ENCODE data around the gene SELENOI. TPM values are rescaled to one million over a fixed set of nuclear protein-coding genes. Genes with fewer than 3 reads are reported as not detected.

SELENOI gene
- total and polyA plus RNA-seq, 4 donors: 3.2 to 36.6 (median 17.0) TPM

GRCh38 chr2:26384597-26384996 is 38.7 kb downstream of the SELENOI start:
- Histone ChIP-seq H3K27ac (ENCODE audit: low read depth in 1 of 2, low read length in 1 of 2) (no peak overlapping the region), H3K4me3 (no peak overlapping the region), H3K27me3 (ENCODE audit: control insufficient read depth in 3 of 3, insufficient read depth in 3 of 3, low read length in 2 of 3) (no peaks in the 10 kb centered on the region), H3K9ac (ENCODE audit: insufficient read depth in 1 of 2, low read length in 2 of 2) (no peak overlapping the region), H3K9me3 (ENCODE audit: control insufficient read depth in 4 of 4, insufficient read depth in 3 of 4, low read length in 3 of 4) (no peaks in the 10 kb centered on the region), H3K36me3 (ENCODE audit: control insufficient read depth in 4 of 4, insufficient read depth in 4 of 4, low read length in 4 of 4) (peaks cover 2 to 18% (median 11%) of the 10 kb centered on the region in 4 donors), H3K4me1 (ENCODE audit: control insufficient read depth in 5 of 5, insufficient read depth in 5 of 5, low read length in 5 of 5) (no peaks in the 10 kb centered on the region)
- no peak for ATAC-seq (ENCODE audit: insufficient read depth, low FRiP score)
- TF ChIP-seq, protein P1, sequence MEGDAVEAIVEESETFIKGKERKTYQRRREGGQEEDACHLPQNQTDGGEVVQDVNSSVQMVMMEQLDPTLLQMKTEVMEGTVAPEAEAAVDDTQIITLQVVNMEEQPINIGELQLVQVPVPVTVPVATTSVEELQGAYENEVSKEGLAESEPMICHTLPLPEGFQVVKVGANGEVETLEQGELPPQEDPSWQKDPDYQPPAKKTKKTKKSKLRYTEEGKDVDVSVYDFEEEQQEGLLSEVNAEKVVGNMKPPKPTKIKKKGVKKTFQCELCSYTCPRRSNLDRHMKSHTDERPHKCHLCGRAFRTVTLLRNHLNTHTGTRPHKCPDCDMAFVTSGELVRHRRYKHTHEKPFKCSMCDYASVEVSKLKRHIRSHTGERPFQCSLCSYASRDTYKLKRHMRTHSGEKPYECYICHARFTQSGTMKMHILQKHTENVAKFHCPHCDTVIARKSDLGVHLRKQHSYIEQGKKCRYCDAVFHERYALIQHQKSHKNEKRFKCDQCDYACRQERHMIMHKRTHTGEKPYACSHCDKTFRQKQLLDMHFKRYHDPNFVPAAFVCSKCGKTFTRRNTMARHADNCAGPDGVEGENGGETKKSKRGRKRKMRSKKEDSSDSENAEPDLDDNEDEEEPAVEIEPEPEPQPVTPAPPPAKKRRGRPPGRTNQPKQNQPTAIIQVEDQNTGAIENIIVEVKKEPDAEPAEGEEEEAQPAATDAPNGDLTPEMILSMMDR (IDR thresholded peaks at IDR 0.05; ENCODE audit: control extremely low read depth, extremely low read depth): no peak
- no peak for DNase-seq

GRCh38 chr2:26387189-26387588 is 41.2 kb downstream of the SELENOI start:
- TF ChIP-seq, protein P1 (IDR thresholded peaks at IDR 0.05; ENCODE audit: control extremely low read depth, extremely low read depth): no peak
- no peak for DNase-seq
- no peak overlapping the region for H3K4me3 ChIP-seq
- 97 to 98% methylated on average over 4 of the region's 4 CpGs for WGBS, 2 donors
- no peaks in the 10 kb centered on the region for H3K9me3 ChIP-seq (ENCODE audit: control insufficient read depth in 4 of 4, insufficient read depth in 3 of 4, low read length in 3 of 4)
- ATAC-seq (ENCODE audit: insufficient read depth, low FRiP score): no peak
- H3K9ac ChIP-seq (ENCODE audit: insufficient read depth in 1 of 2, low read length in 2 of 2): no peak overlapping the region
- no peaks in the 10 kb centered on the region for H3K27me3 ChIP-seq (ENCODE audit: control insufficient read depth in 3 of 3, insufficient read depth in 3 of 3, low read length in 2 of 3)
- no peak overlapping the region for H3K27ac ChIP-seq (ENCODE audit: low read depth in 1 of 2, low read length in 1 of 2)
- H3K4me1 ChIP-seq (ENCODE audit: control insufficient read depth in 5 of 5, insufficient read depth in 5 of 5, low read length in 5 of 5): no peaks in the 10 kb centered on the region
- peaks cover 2 to 14% (median 9%) of the 10 kb centered on the region in 4 donors for H3K36me3 ChIP-seq (ENCODE audit: control insufficient read depth in 4 of 4, insufficient read depth in 4 of 4, low read length in 4 of 4)

DNA sequence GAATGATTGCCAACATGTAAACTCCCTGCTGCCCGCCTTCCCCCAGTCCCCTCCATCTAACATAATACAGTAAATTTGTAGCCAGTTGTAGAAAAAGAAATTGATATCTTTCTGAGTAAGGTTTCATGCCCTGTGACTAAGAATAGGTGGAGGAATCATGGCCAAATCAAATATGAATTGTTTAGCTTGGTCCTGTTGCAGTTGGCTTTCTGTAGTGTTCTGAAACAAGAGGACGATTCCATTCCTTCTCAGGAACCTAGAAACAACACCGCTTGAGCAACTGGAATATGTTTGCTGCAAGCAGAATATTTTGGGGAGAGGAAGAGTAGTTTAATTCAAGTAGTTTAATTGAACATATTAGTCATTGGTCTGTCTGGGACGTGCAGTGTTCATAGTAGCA is 48.8 kb downstream of the SELENOI start:
- DNase-seq (no peak), ATAC-seq (ENCODE audit: insufficient read depth, low FRiP score) (no peak)
- Histone ChIP-seq H3K4me3 (no peak overlapping the region), H3K27ac (ENCODE audit: low read depth in 1 of 2, low read length in 1 of 2) (no peak overlapping the region), H3K36me3 (ENCODE audit: control insufficient read depth in 4 of 4, insufficient read depth in 4 of 4, low read length in 4 of 4) (peaks cover 0 to 3% (median 1%) of the 10 kb centered on the region in 4 donors), H3K27me3 (ENCODE audit: control insufficient read depth in 3 of 3, insufficient read depth in 3 of 3, low read length in 2 of 3) (no peaks in the 10 kb centered on the region), H3K9ac (ENCODE audit: insufficient read depth in 1 of 2, low read length in 2 of 2) (no peak overlapping the region), H3K4me1 (ENCODE audit: control insufficient read depth in 5 of 5, insufficient read depth in 5 of 5, low read length in 5 of 5) (no peaks in the 10 kb centered on the region), H3K9me3 (ENCODE audit: control insufficient read depth in 4 of 4, insufficient read depth in 3 of 4, low read length in 3 of 4) (no peaks in the 10 kb centered on the region)
- TF ChIP-seq, protein P1 (IDR thresholded peaks at IDR 0.05; ENCODE audit: control extremely low read depth, extremely low read depth): no peak
- WGBS, 2 donors: 91 to 96% methylated on average over 4 of the region's 4 CpGs

- no peak overlapping the region for H3K27ac ChIP-seq (ENCODE audit: low read depth in 1 of 2, low read length in 1 of 2)
- no peak for ATAC-seq (ENCODE audit: insufficient read depth, low FRiP score)
- WGBS, 2 donors: 75 to 84% methylated on average over 4 of the region's 4 CpGs
- DNase-seq: no peak
- no peak overlapping the region for H3K9ac ChIP-seq (ENCODE audit: insufficient read depth in 1 of 2, low read length in 2 of 2)
- no peak overlapping the region for H3K4me3 ChIP-seq
- H3K4me1 ChIP-seq (ENCODE audit: control insufficient read depth in 5 of 5, insufficient read depth in 5 of 5, low read length in 5 of 5): no peaks in the 10 kb centered on the region
- peaks cover 0 to 3% (median 1%) of the 10 kb centered on the region in 4 donors for H3K36me3 ChIP-seq (ENCODE audit: control insufficient read depth in 4 of 4, insufficient read depth in 4 of 4, low read length in 4 of 4)
- H3K9me3 ChIP-seq (ENCODE audit: control insufficient read depth in 4 of 4, insufficient read depth in 3 of 4, low read length in 3 of 4): no peaks in the 10 kb centered on the region
- H3K27me3 ChIP-seq (ENCODE audit: control insufficient read depth in 3 of 3, insufficient read depth in 3 of 3, low read length in 2 of 3): no peaks in the 10 kb centered on the region
- TF ChIP-seq, protein P1 (IDR thresholded peaks at IDR 0.05; ENCODE audit: control extremely low read depth, extremely low read depth): no peak
Measured at GRCh38 chr2:26395394-26395793, 49.5 kb downstream of the SELENOI start.

Measured in lung (tissue), 12 donors.